ENCODE data around the gene NOL4L. TPM values are rescaled to one million over a fixed set of nuclear protein-coding genes. Genes with fewer than 3 reads are reported as not detected.

NOL4L gene
- total RNA-seq, 2 donors from 2014 or later = 39.6 to 50.7 TPM

DNA sequence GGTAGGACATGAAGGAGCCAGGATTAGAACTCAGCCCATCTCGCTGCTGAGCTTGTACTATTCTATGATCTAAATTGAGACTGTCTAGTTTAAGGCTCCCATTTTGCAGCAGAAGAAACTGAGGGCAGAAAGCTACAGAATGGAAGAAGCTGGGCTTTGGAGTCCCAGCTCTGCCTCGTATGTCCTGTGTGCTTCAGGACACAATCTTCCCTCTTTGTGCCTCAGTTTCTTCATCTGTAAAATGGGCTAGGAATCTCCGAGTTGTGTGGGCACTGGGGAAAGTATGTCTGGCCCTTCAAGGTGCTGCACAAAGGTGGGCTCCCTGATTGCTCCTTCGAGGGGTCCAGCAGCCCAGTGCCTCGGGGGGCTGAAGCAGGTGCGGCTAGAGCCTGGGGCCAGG is 20.7 kb downstream of the NOL4L start:
- Mint-ChIP-seq H3K4me3 (no peak overlapping the region), H3K27me3 (ENCODE audit: insufficient read depth) (no peaks in the 10 kb centered on the region), H3K9me3 (no peaks in the 10 kb centered on the region), H3K36me3 (ENCODE audit: low read depth) (no peaks in the 10 kb centered on the region), H3K27ac (no peak overlapping the region), H3K4me1 (peaks cover 22% of the 10 kb centered on the region)
- no peak for DNase-seq
- H3K4me3 ChIP-seq (ENCODE audit: low read length) = no peak overlapping the region
- WGBS, 2 experiments (ENCODE audit: insufficient coverage in 1 of 2, insufficient read length in 1 of 2) = 92 to 93% methylated on average over 6 of the region's 6 CpGs
- TF ChIP-seq, protein P1, sequence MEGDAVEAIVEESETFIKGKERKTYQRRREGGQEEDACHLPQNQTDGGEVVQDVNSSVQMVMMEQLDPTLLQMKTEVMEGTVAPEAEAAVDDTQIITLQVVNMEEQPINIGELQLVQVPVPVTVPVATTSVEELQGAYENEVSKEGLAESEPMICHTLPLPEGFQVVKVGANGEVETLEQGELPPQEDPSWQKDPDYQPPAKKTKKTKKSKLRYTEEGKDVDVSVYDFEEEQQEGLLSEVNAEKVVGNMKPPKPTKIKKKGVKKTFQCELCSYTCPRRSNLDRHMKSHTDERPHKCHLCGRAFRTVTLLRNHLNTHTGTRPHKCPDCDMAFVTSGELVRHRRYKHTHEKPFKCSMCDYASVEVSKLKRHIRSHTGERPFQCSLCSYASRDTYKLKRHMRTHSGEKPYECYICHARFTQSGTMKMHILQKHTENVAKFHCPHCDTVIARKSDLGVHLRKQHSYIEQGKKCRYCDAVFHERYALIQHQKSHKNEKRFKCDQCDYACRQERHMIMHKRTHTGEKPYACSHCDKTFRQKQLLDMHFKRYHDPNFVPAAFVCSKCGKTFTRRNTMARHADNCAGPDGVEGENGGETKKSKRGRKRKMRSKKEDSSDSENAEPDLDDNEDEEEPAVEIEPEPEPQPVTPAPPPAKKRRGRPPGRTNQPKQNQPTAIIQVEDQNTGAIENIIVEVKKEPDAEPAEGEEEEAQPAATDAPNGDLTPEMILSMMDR (conservative IDR thresholded peaks at IDR 0.05) = no peak
- no peaks in the 10 kb centered on the region for H3K36me3 ChIP-seq (ENCODE audit: control insufficient read depth, insufficient read depth, low read length)
- no peak overlapping the region for H3K27ac ChIP-seq (ENCODE audit: low read depth, low read length)
- peaks cover 10% of the 10 kb centered on the region for H3K4me1 ChIP-seq (ENCODE audit: control insufficient read depth, insufficient read depth, low read length)
- no peak overlapping the region for H3K9ac ChIP-seq (ENCODE audit: extremely low read depth, low read length, poor library complexity, severe bottlenecking)
- H3K9me3 ChIP-seq (ENCODE audit: control insufficient read depth, low read length) = no peaks in the 10 kb centered on the region
- H3K27me3 ChIP-seq (ENCODE audit: control insufficient read depth, insufficient read depth, low read length, poor library complexity, severe bottlenecking) = no peaks in the 10 kb centered on the region

DNA sequence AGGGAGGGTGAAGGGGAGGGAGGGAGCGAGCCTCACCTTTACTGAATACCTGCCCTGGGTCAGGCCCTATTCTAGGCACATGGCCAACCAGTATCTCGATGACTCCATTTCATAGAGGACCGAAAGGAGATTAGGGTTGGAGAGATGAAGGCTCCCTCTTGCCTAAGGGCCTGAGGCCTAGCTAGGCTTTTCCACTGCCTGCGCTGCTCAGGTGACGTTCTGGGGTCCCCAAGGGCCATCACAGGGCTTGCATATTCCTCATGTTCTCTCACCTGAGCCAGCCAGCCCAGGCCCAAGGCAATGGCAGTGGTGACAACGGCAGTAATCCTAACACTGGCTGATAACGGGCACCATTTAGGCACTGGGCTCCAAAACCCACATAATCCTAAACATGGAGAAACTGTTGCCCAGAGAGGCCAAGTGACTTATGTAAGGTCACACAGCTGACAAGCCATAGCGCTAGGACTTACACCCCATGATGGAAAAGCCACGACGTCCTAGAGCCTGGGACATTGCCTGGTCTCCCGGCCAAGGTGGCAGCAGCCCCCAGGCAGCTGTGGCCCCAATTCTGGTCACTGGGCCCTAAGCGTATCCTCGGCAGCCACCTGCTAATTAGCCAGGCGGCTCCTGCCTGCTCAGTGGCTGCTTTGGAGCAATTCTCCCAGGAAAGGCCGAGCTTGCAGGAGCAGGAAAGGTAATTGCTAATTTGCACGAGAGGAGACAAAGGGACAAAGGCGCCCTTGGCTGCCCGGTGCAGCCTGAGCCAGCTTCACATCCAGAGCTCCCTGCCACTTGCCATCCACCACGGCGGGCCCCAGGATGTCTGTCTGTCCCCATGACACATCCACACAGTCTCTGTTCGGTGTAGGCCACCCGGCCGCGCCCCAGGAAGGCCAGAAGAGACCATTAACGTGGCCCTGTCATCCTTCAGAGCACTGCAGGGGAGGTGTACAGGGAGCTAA is 21.5 kb downstream of the NOL4L start:
- no peak overlapping the region for H3K9ac ChIP-seq (ENCODE audit: extremely low read depth, low read length, poor library complexity, severe bottlenecking)
- H3K4me3 ChIP-seq (ENCODE audit: low read length) = no peak overlapping the region
- H3K27me3 Mint-ChIP-seq (ENCODE audit: insufficient read depth) = no peaks in the 10 kb centered on the region
- no peak overlapping the region for H3K27ac ChIP-seq (ENCODE audit: low read depth, low read length)
- H3K36me3 Mint-ChIP-seq (ENCODE audit: low read depth) = no peaks in the 10 kb centered on the region
- 83% methylated on average over 21 to 25 of the region's 25 CpGs for WGBS, 2 experiments (ENCODE audit: insufficient coverage in 1 of 2, insufficient read length in 1 of 2)
- H3K36me3 ChIP-seq (ENCODE audit: control insufficient read depth, insufficient read depth, low read length) = no peaks in the 10 kb centered on the region
- H3K27me3 ChIP-seq (ENCODE audit: control insufficient read depth, insufficient read depth, low read length, poor library complexity, severe bottlenecking) = no peaks in the 10 kb centered on the region
- TF ChIP-seq, protein P1 (conservative IDR thresholded peaks at IDR 0.05) = no peak
- H3K9me3 Mint-ChIP-seq = no peaks in the 10 kb centered on the region
- H3K9me3 ChIP-seq (ENCODE audit: control insufficient read depth, low read length) = no peaks in the 10 kb centered on the region
- H3K4me3 Mint-ChIP-seq = no peak overlapping the region
- no peak for DNase-seq
- H3K27ac Mint-ChIP-seq = peak overlapping the region; percentile 48
- peaks cover 19% of the 10 kb centered on the region for H3K4me1 Mint-ChIP-seq
- peaks cover 5% of the 10 kb centered on the region for H3K4me1 ChIP-seq (ENCODE audit: control insufficient read depth, insufficient read depth, low read length)

DNA sequence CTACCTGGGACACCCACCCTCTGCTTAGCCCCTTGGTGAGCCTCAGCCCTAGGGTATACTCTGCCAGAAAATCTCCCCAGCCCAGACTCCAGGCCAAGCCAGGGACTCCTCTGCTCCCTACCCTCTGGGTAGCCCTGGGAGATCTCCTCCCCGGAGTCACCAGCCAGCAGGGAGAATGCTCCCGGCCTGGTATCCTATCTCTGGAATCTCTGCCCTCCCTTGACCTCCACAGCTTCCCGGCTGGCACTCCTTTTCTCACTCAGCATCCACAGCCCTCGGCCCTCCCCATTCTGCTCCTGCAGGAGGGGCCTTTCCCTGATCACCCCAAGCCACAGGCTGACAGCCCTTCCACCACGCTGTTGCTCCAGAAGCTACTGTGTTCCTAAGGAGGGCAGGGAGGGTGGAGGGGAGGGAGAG is 22.6 kb downstream of the NOL4L start:
- Mint-ChIP-seq H3K36me3 (ENCODE audit: low read depth) (no peaks in the 10 kb centered on the region), H3K27ac (peak overlapping the region; percentile 11), H3K27me3 (ENCODE audit: insufficient read depth) (no peaks in the 10 kb centered on the region), H3K4me3 (no peak overlapping the region), H3K9me3 (no peaks in the 10 kb centered on the region), H3K4me1 (peaks cover 23% of the 10 kb centered on the region)
- Histone ChIP-seq H3K4me1 (ENCODE audit: control insufficient read depth, insufficient read depth, low read length) (peaks cover 5% of the 10 kb centered on the region), H3K36me3 (ENCODE audit: control insufficient read depth, insufficient read depth, low read length) (no peaks in the 10 kb centered on the region), H3K9ac (ENCODE audit: extremely low read depth, low read length, poor library complexity, severe bottlenecking) (no peak overlapping the region), H3K27me3 (ENCODE audit: control insufficient read depth, insufficient read depth, low read length, poor library complexity, severe bottlenecking) (no peaks in the 10 kb centered on the region), H3K4me3 (ENCODE audit: low read length) (no peak overlapping the region), H3K9me3 (ENCODE audit: control insufficient read depth, low read length) (no peaks in the 10 kb centered on the region), H3K27ac (ENCODE audit: low read depth, low read length) (no peak overlapping the region)
- WGBS, 2 experiments (ENCODE audit: insufficient coverage in 1 of 2, insufficient read length in 1 of 2) = 13 to 35% methylated on average over 2 to 5 of the region's 5 CpGs
- DNase-seq = peak; percentile 76
- TF ChIP-seq, protein P1 (conservative IDR thresholded peaks at IDR 0.05) = no peak

Measured in endodermal cell (in vitro differentiated cells).